Body of pancreas (tissue), 4 donors: ENCODE data around the gene PLCB2.

Experiments used
- CTCF ChIP-seq, 7 experiments: fragments of 450-650 bp in 4 of 7; fragments of 200-600 bp in 3 of 7; sonication (generic) in 3 of 7; IDR thresholded peaks; one replicate each; pipeline ENCODE4 v1.5.1; 2016 to 2019; ENCODE audit warnings: antibody characterized with exemption in 7 of 7
- POLR2A ChIP-seq, 3 donors: fragments of 450-650 bp; IDR thresholded peaks; one replicate each; pipeline ENCODE4 v1.6.1; 2016; ENCODE audit warnings: antibody characterized with exemption in 3 of 3, mild to moderate bottlenecking in 2 of 3

GRCh38 chr15:40244961-40245523 is 62.7 kb downstream of the PLCB2 start:
- TF ChIP-seq CTCF (IDR thresholded peaks at IDR 0.05) (no peak), POLR2A (IDR thresholded peaks at IDR 0.05) (no peak)
